Duodenal mucosa (tissue), 2 donors: ENCODE data around the gene GSTT2B.
"Not testable (repeated sequence)": the region's sequence is repeated elsewhere in the genome, so short reads cannot be mapped to it uniquely, and the experiment has no call there.

ENCODE experiments used
- H3K27ac ChIP-seq: one replicate; pipeline ENCODE4 v1.7.0; 2013; ENCODE audit warnings: low read depth, low read length
- H3K27me3 ChIP-seq, 2 donors: one replicate each; pipeline ENCODE4 v1.7.0; 2013; ENCODE audit warnings: low read length in 2 of 2, control low read depth in 1 of 2; ENCODE audit not compliant: insufficient read depth in 2 of 2, control insufficient read depth in 1 of 2
- H3K36me3 ChIP-seq, 2 donors: one replicate each; pipeline ENCODE4 v1.7.0; 2013; ENCODE audit warnings: low read length in 2 of 2, control low read depth in 1 of 2; ENCODE audit not compliant: insufficient read depth in 2 of 2, control insufficient read depth in 1 of 2
- H3K4me1 ChIP-seq, 2 donors: one replicate each; pipeline ENCODE4 v1.7.0; 2013; ENCODE audit warnings: low read length in 2 of 2, control low read depth in 1 of 2; ENCODE audit not compliant: insufficient read depth in 2 of 2, control insufficient read depth in 1 of 2
- H3K4me3 ChIP-seq, 2 donors: one replicate each; pipeline ENCODE4 v1.7.0; 2013; ENCODE audit warnings: low read length in 2 of 2, low read depth in 1 of 2
- H3K9ac ChIP-seq, 2 donors: one replicate each; pipeline ENCODE4 v1.7.0; 2013; ENCODE audit warnings: low read length in 2 of 2, low read depth in 1 of 2
- H3K9me3 ChIP-seq, 2 donors: one replicate each; pipeline ENCODE4 v1.7.0; 2013; ENCODE audit warnings: low read length in 2 of 2, control low read depth in 1 of 2; ENCODE audit not compliant: control insufficient read depth in 1 of 2

The GSTT2B gene

DNA sequence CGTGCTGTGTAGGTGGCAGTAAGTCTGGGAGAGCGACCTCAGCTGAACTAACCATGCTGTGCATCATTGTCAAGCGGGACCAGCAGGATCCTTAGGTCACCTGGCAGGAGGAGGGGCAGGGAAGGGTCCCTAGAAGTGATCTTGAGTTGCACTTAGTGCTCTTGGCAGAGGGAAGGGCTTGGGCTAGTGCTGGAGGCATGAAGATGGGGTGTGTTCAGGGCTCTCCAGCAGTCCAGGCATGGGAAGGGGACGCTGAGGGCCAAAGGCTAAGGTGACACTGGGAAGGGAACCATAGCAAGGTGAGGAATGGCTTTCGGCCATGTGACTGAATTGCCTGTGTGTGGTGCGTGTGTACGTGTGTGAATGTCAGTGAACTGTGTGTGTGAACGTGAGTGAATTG, 25.1 kb upstream of the GSTT2B start:
- H3K4me3 ChIP-seq, H3K9me3 ChIP-seq, H3K9ac ChIP-seq, H3K4me1 ChIP-seq, H3K27me3 ChIP-seq, H3K36me3 ChIP-seq, H3K27ac ChIP-seq: not testable (repeated sequence)

DNA sequence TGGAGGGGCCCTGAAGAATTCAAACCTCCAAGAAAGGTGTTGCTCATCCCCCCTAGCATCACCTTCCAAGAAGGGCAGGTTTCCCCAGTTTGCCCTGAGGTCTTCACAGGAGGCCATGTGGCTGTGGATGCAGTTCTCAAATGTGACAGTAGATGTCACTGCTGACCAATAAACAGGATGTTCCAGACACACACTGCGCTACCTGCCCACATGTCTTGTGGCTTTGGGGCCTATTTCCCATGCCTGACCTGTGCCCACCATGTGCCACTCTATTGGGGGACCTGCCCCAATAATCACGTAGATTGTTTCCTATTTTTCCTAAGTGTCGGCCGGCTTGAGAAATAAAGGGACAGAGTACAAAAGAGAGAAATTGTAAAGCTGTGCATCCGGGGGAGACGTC, 23.4 kb upstream of the GSTT2B start:
- H3K36me3 ChIP-seq: no peaks in the 10 kb centered on the region
- H3K4me3 ChIP-seq: no peak overlapping the region
- no peaks in the 10 kb centered on the region for H3K9me3 ChIP-seq
- H3K27me3 ChIP-seq: no peaks in the 10 kb centered on the region
- no peak overlapping the region for H3K27ac ChIP-seq
- no peaks in the 10 kb centered on the region for H3K4me1 ChIP-seq
- no peak overlapping the region for H3K9ac ChIP-seq

DNA sequence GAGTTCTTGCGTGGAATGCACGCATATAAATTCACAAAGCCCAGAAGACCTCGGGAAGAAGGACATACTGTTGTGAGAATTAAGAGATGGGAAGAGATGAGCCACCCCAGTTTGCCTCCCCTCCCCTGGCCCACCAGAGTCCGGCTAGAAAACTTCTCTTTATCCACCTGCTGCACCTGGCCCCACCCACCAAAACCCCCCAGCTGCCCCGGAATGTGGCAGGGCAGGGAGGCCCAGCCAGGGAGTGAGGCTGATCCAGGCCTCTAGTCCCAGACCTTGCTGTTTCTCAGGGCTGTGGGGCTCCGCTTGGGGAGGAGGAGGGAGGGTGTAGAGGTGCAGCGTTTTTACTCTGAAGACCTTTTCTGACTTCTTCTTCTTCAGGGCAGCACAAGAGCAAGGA, 19.6 kb upstream of the GSTT2B start:
- not testable (repeated sequence) for H3K27ac ChIP-seq, H3K36me3 ChIP-seq, H3K27me3 ChIP-seq, H3K9me3 ChIP-seq, H3K9ac ChIP-seq, H3K4me1 ChIP-seq, H3K4me3 ChIP-seq

DNA sequence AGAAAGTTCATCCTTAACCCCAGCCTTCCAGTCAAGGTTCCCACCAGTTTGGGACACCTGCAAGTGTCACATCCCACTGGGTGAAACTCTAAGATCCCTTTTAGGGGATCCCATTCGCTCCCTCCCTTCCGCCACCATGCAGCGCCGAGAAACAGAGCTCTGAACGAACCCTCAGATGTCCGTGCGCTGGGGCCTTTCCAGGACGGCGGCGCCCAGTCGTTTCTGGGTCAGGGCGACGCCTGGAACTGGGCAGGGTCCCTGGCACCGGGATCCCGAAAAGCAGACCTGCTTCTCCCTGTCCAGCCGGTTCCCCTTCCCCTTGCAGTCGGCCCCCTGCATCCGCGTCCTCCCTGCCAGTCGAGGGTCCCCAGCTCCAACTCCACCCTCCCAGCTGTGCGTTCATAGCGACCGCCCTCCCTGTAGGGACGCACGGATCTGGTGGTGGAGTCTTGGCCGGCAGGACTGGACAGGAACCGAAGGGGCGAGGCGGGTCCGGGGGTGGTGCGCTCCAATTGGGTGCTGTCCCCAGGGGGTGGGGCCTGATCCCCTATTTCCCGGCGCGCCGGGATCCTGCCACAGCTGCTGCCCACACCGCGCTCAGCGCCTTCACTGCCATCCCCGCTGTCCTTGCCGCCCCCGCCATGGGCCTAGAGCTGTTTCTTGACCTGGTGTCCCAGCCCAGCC, 18.7 kb upstream of the GSTT2B start, which contains the start of gene GSTT2:
TSS of gene GSTT2 (plus strand) at position 578 of the 684 bp plus-strand sequence.
- H3K4me1 ChIP-seq, H3K36me3 ChIP-seq, H3K4me3 ChIP-seq, H3K9me3 ChIP-seq, H3K9ac ChIP-seq, H3K27ac ChIP-seq, H3K27me3 ChIP-seq: not testable (repeated sequence)

DNA sequence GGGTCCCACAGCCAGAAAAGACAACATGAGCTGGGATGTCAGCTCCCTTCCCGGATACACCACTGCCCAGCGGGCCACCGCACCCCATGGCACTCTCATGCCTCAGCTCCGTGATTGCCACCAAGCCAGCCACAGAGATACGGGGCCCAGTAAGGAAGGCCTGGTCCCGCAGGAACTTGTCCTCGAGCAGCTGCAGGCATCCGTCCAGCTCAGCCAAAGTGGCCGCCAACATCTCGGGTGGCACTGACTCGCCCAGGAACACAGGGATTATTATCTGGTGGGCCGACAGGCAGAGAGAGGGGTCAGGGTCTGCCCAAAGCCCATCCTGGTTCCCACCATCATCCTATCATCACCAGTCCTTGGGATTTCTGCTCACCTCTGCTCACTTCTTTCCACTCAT, 16.3 kb upstream of the GSTT2B start:
- H3K27ac ChIP-seq, H3K36me3 ChIP-seq, H3K9me3 ChIP-seq, H3K4me1 ChIP-seq, H3K4me3 ChIP-seq, H3K27me3 ChIP-seq, H3K9ac ChIP-seq: not testable (repeated sequence)

DNA sequence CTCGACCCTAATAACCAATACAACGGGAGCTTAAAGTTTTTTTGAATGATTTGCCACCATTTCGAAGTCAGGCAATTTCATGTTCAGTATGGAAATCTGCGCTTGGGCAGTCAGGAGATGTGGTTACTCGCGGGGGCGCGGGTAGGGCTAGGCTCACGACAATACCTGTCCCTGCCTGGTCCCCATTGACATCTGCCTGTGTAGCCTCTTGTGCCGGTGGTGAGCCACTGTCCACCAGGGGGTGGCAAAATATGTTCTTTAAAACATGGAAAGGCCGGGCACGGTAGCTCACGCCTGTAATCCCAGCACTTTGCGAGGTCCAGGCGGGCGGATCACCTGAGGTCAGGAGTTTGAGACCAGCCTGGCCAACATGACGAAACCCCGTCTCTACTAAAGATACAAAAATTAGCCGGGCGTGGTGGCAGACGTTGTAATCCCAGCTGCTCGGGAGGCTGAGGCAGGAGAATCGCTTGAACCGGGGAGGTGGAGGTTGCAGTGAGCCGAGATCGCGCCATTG, 13.9 kb upstream of the GSTT2B start:
- Histone ChIP-seq H3K4me1 (peaks cover 0 to 14% of the 10 kb centered on the region in 2 donors), H3K36me3 (peaks cover 20 to 21% of the 10 kb centered on the region in 2 donors)
- H3K9me3 ChIP-seq, H3K9ac ChIP-seq, H3K27ac ChIP-seq, H3K27me3 ChIP-seq, H3K4me3 ChIP-seq: not testable (repeated sequence)

DNA sequence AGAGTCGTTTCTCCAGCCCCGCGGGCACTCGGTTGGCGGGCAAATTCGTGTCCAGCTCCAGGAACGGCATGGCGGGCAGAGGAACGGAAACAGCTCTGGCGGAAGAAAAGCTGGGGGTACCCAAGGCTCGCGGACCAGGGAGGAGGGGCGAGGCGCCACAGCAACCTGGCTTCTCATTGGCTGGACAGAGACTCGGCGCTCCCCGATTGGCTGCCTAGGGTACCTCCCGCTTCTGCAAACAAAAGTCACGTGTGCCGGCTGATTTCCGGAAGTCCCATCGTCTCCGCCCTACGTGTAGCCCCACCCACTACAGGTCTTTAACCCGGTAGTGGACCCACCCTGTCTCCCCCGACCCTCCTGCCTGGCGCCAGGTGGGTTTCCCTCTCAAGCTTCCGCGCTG, 13.3 kb upstream of the GSTT2B start, which contains the start of gene DDT:
TSS of gene DDT (minus strand) at position 97 of the 400 bp plus-strand sequence. CDS start at position 70, 27 bp downstream.
- Histone ChIP-seq H3K36me3 (peaks cover 22 to 26% of the 10 kb centered on the region in 2 donors), H3K4me1 (peaks cover 0 to 17% of the 10 kb centered on the region in 2 donors)
- H3K27ac ChIP-seq, H3K9me3 ChIP-seq, H3K4me3 ChIP-seq, H3K27me3 ChIP-seq, H3K9ac ChIP-seq: not testable (repeated sequence)

DNA sequence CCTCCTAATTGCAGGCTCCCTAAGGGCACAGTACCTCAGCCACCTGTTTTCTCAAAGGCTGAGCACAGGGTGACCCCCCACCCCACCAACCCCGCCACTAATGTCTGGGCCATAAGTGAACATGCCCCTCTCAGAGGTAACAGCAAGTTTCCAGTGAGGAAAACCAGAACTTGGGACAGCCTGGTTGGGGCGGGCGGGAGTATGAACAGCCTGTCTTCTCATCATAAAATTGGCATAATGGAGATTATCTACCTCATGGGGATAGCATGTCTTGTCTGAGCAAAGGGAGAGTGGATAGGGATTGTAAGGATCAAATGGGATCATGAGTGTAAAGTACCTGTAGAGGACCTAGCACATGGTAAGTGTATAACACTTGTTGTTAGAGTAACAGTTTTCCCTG, 10.9 kb upstream of the GSTT2B start:
- Histone ChIP-seq H3K36me3 (peaks cover 22 to 29% of the 10 kb centered on the region in 2 donors), H3K4me1 (peaks cover 0 to 21% of the 10 kb centered on the region in 2 donors)
- not testable (repeated sequence) for H3K9me3 ChIP-seq, H3K27me3 ChIP-seq, H3K9ac ChIP-seq, H3K4me3 ChIP-seq, H3K27ac ChIP-seq

DNA sequence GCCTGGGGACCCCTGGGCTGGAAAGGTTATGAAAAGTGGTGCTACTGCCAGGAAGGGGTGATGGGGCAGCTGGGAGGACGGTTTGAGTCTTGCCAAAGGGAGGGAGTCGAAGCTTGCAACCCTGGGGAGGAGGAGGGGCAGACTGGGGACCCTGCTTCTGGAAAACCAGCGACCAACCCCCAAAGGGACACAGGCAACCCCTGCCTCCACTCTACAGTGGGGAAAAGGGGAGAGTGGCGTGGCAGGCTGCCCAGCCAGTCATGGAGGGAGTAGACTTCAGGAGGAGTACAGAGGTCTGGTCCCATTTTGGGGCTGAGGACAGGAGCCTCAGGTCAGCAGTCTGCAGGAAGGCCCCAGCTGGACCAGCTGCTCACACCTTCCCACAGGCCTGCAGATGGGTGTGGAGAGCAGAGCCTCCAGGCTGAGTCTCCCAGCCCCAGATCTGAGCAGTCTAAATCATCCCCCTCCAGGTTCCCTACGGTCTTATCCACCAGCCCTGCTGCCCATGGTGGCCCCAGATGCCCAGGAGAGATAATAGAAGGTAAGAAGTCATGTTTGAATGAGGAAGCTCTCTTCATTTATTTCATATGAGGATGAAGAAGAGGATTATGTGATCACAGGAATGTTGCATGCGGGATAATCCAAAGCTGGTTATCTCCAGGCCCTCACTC, 10.0 kb upstream of the GSTT2B start:
- Histone ChIP-seq H3K9ac (no peak overlapping the region), H3K27ac (no peak overlapping the region), H3K36me3 (peaks cover 22 to 29% of the 10 kb centered on the region in 2 donors), H3K4me1 (peaks cover 0 to 21% of the 10 kb centered on the region in 2 donors), H3K4me3 (no peak overlapping the region), H3K9me3 (no peaks in the 10 kb centered on the region), H3K27me3 (no peaks in the 10 kb centered on the region)

DNA sequence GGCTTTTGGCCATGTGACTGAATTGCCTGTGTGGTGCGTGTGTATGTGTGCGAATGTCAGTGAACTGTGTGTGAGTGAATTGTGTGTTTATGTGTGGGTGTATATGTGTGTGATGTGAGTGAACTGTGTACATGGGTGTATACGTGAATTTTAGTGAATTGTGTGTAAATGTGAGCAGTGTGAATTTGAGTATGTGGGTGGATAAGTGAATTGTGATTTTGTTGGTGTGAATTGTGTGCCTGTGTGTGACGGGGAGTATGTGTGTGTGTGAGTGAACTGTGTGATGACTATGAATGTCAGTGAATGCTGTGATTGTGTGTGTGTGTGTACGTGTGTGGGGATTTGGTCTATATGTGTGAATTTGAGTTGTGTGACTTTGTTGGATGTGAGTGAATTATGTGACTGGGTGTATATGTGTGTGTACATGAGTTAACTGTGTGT, 9.2 kb upstream of the GSTT2B start:
- no peak overlapping the region for H3K27ac ChIP-seq

More for the DNA sequence above, 9.2 kb upstream of the GSTT2B start:
- no peaks in the 10 kb centered on the region for H3K27me3 ChIP-seq
- H3K4me1 ChIP-seq: peaks cover 0 to 21% of the 10 kb centered on the region in 2 donors
- H3K36me3 ChIP-seq: peaks cover 22 to 29% of the 10 kb centered on the region in 2 donors
- H3K9me3 ChIP-seq: no peaks in the 10 kb centered on the region
- no peak overlapping the region for H3K9ac ChIP-seq
- no peak overlapping the region for H3K4me3 ChIP-seq
